ENCODE measurements around the gene TSC22D1. TPM values are rescaled to one million over a fixed set of nuclear protein-coding genes. Genes with fewer than 3 reads are reported as not detected.
A peak's percentile ranks its signal among the peaks of the same experiment; 100 is the strongest.
"Not testable (repeated sequence)": the region's sequence is repeated elsewhere in the genome, so short reads cannot be mapped to it uniquely, and the experiment has no call there.

The TSC22D1 gene
- total and polyA plus RNA-seq, 9 donors = 61.8 to 93.1 (median 76.7) TPM

DNA sequence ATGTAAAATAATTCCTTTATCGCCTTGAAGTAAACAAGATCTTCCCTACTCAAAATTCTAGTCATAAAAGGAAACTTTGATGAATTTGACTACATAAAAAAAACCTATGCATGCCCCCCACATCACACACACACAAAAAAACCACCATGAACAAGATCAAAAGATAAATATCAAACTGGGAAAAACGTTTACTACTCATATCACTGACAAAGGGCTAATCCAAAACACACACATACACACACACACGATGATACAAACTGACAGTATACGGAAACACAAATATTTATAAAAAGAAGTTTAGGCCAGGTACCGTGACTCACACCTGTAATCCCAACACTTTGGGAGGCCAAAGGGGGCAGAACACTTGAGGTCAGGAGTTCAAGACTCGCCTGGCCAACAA is 61.9 kb downstream of the TSC22D1 start:
- Histone ChIP-seq H3K4me3 (ENCODE audit: low read length) (no peak overlapping the region), H3K27me3 (ENCODE audit: control insufficient read depth, insufficient read depth, low read length) (no peaks in the 10 kb centered on the region), H3K36me3 (ENCODE audit: control insufficient read depth, insufficient read depth, low read length) (no peaks in the 10 kb centered on the region), H3K4me1 (ENCODE audit: control insufficient read depth, insufficient read depth, low read length) (no peaks in the 10 kb centered on the region), H3K9me3 (replicated peaks; ENCODE audit: control insufficient read depth, low read depth, low read length) (no peaks in the 10 kb centered on the region), H3K27ac (ENCODE audit: low read length) (no peak overlapping the region)
- no peak for DNase-seq
- 100% methylated on average over 1 of the region's 6 CpGs for WGBS (ENCODE audit: insufficient coverage)

- 100% methylated on average over 1 of the region's 6 CpGs for WGBS (ENCODE audit: insufficient coverage)
- DNase-seq; H3K27me3 ChIP-seq (ENCODE audit: control insufficient read depth, insufficient read depth, low read length); H3K9me3 ChIP-seq (replicated peaks; ENCODE audit: control insufficient read depth, low read depth, low read length); H3K27ac ChIP-seq (ENCODE audit: low read length); H3K4me3 ChIP-seq (ENCODE audit: low read length); H3K4me1 ChIP-seq (ENCODE audit: control insufficient read depth, insufficient read depth, low read length); H3K36me3 ChIP-seq (ENCODE audit: control insufficient read depth, insufficient read depth, low read length): not testable (repeated sequence)
These were observed 66.3 kb downstream of the TSC22D1 start for GRCh38 chr13:44509853-44510252.

DNA sequence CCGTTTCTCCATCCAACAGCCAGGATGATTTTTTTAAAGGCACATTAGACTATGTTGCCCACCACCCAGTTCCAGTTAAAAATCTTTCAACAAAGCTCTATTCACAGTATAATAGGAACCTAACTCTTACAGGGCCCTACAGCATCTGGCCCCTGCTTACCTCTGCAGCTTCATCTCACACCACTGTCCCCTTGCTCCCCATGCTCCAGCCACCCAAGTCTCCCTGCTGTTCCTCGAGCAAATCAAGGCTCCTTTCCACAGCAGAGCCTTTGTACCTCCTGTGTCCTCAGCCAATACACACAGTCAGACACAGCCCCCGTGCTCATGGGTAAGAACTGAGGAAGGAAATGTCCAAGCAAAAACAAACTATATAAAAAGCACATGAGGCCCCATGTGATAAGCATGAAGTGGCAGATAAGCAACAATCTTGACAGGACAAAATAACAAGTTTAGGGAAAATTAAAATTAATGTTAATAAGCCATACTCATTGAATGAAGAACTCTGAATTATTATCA is 67.5 kb downstream of the TSC22D1 start:
- DNase-seq = peak; percentile 2
- no peaks in the 10 kb centered on the region for H3K36me3 ChIP-seq (ENCODE audit: control insufficient read depth, insufficient read depth, low read length)
- no peaks in the 10 kb centered on the region for H3K9me3 ChIP-seq (replicated peaks; ENCODE audit: control insufficient read depth, low read depth, low read length)
- peak overlapping the region; percentile 2 for H3K27ac ChIP-seq (ENCODE audit: low read length)
- no peak overlapping the region for H3K4me3 ChIP-seq (ENCODE audit: low read length)
- no peaks in the 10 kb centered on the region for H3K27me3 ChIP-seq (ENCODE audit: control insufficient read depth, insufficient read depth, low read length)
- H3K4me1 ChIP-seq (ENCODE audit: control insufficient read depth, insufficient read depth, low read length) = peaks cover 6% of the 10 kb centered on the region
- 36% methylated on average over 1 of the region's 3 CpGs for WGBS (ENCODE audit: insufficient coverage)

DNA sequence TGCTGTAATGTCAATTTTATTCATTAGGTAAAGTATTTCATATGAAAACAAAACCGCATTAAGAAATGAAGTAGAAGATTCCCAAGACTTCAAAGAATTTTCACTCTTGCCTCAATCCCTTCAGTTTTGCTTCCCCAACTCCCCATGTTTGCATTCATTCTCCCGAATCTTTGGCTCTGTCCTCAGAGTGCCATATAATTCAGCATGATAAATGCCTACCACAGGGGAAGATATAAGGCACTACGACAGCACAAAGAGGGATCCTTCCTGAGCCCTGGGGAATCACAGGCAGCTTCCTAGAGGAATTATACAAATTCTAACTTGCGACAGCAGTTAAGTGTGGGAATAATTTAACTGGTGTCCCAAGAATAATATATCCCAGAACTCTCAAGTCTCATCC is 68.5 kb downstream of the TSC22D1 start:
- Histone ChIP-seq H3K4me1 (ENCODE audit: control insufficient read depth, insufficient read depth, low read length) (peaks cover 6% of the 10 kb centered on the region), H3K4me3 (ENCODE audit: low read length) (no peak overlapping the region), H3K27ac (ENCODE audit: low read length) (no peak overlapping the region), H3K36me3 (ENCODE audit: control insufficient read depth, insufficient read depth, low read length) (no peaks in the 10 kb centered on the region), H3K9me3 (replicated peaks; ENCODE audit: control insufficient read depth, low read depth, low read length) (no peaks in the 10 kb centered on the region), H3K27me3 (ENCODE audit: control insufficient read depth, insufficient read depth, low read length) (no peaks in the 10 kb centered on the region)
- 70% methylated on average over 2 of the region's 4 CpGs for whole genome bisulfite sequencing (ENCODE audit: insufficient coverage)
- no peak for DNase-seq

GRCh38 chr13:44506719-44507118 is 69.4 kb downstream of the TSC22D1 start:
- H3K36me3 ChIP-seq (ENCODE audit: control insufficient read depth, insufficient read depth, low read length) = no peaks in the 10 kb centered on the region
- H3K27ac ChIP-seq (ENCODE audit: low read length) = no peak overlapping the region
- H3K4me1 ChIP-seq (ENCODE audit: control insufficient read depth, insufficient read depth, low read length) = peaks cover 6% of the 10 kb centered on the region
- no peak for DNase-seq
- H3K9me3 ChIP-seq (replicated peaks; ENCODE audit: control insufficient read depth, low read depth, low read length) = no peaks in the 10 kb centered on the region
- WGBS (ENCODE audit: insufficient coverage) = 89% methylated on average over 1 of the region's 1 CpG
- no peak overlapping the region for H3K4me3 ChIP-seq (ENCODE audit: low read length)
- H3K27me3 ChIP-seq (ENCODE audit: control insufficient read depth, insufficient read depth, low read length) = no peaks in the 10 kb centered on the region

- H3K36me3 ChIP-seq (ENCODE audit: control insufficient read depth, insufficient read depth, low read length) = no peaks in the 10 kb centered on the region
- no peaks in the 10 kb centered on the region for H3K9me3 ChIP-seq (replicated peaks; ENCODE audit: control insufficient read depth, low read depth, low read length)
- no peak overlapping the region for H3K4me3 ChIP-seq (ENCODE audit: low read length)
- no peaks in the 10 kb centered on the region for H3K27me3 ChIP-seq (ENCODE audit: control insufficient read depth, insufficient read depth, low read length)
- DNase-seq = no peak
- WGBS (ENCODE audit: insufficient coverage) = 80% methylated on average over 1 of the region's 3 CpGs
- H3K27ac ChIP-seq (ENCODE audit: low read length) = no peak overlapping the region
- peaks cover 6% of the 10 kb centered on the region for H3K4me1 ChIP-seq (ENCODE audit: control insufficient read depth, insufficient read depth, low read length)
These were observed 69.9 kb downstream of the TSC22D1 start for GRCh38 chr13:44506251-44506650.

GRCh38 chr13:44504116-44504515 is 72.0 kb downstream of the TSC22D1 start:
- Histone ChIP-seq H3K27me3 (ENCODE audit: control insufficient read depth, insufficient read depth, low read length) (no peaks in the 10 kb centered on the region), H3K36me3 (ENCODE audit: control insufficient read depth, insufficient read depth, low read length) (no peaks in the 10 kb centered on the region), H3K27ac (ENCODE audit: low read length) (no peak overlapping the region), H3K9me3 (replicated peaks; ENCODE audit: control insufficient read depth, low read depth, low read length) (no peaks in the 10 kb centered on the region), H3K4me1 (ENCODE audit: control insufficient read depth, insufficient read depth, low read length) (peaks cover 6% of the 10 kb centered on the region), H3K4me3 (ENCODE audit: low read length) (no peak overlapping the region)
- WGBS (ENCODE audit: insufficient coverage) = 83% methylated on average over 1 of the region's 4 CpGs
- no peak for DNase-seq

GRCh38 chr13:44498969-44499368 is 77.2 kb downstream of the TSC22D1 start:
- H3K4me1 ChIP-seq (ENCODE audit: control insufficient read depth, insufficient read depth, low read length) = no peaks in the 10 kb centered on the region
- peaks cover 4% of the 10 kb centered on the region for H3K9me3 ChIP-seq (replicated peaks; ENCODE audit: control insufficient read depth, low read depth, low read length)
- no peak for DNase-seq
- no peak overlapping the region for H3K4me3 ChIP-seq (ENCODE audit: low read length)
- no peak overlapping the region for H3K27ac ChIP-seq (ENCODE audit: low read length)
- no peaks in the 10 kb centered on the region for H3K36me3 ChIP-seq (ENCODE audit: control insufficient read depth, insufficient read depth, low read length)
- H3K27me3 ChIP-seq (ENCODE audit: control insufficient read depth, insufficient read depth, low read length) = no peaks in the 10 kb centered on the region

- Histone ChIP-seq H3K4me1 (ENCODE audit: control insufficient read depth, insufficient read depth, low read length) (no peaks in the 10 kb centered on the region), H3K9me3 (replicated peaks; ENCODE audit: control insufficient read depth, low read depth, low read length) (peaks cover 4% of the 10 kb centered on the region), H3K4me3 (ENCODE audit: low read length) (no peak overlapping the region), H3K27ac (ENCODE audit: low read length) (no peak overlapping the region), H3K36me3 (ENCODE audit: control insufficient read depth, insufficient read depth, low read length) (no peaks in the 10 kb centered on the region), H3K27me3 (ENCODE audit: control insufficient read depth, insufficient read depth, low read length) (no peaks in the 10 kb centered on the region)
- WGBS (ENCODE audit: insufficient coverage) = no CpG with 5 or more reads among the region's 3 CpGs
- no peak for DNase-seq
These were observed 77.6 kb downstream of the TSC22D1 start for GRCh38 chr13:44498502-44498901.

- H3K27ac ChIP-seq (ENCODE audit: low read length) = no peak overlapping the region
- H3K27me3 ChIP-seq (ENCODE audit: control insufficient read depth, insufficient read depth, low read length) = no peaks in the 10 kb centered on the region
- no peak for DNase-seq
- H3K4me1 ChIP-seq (ENCODE audit: control insufficient read depth, insufficient read depth, low read length) = no peaks in the 10 kb centered on the region
- H3K36me3 ChIP-seq (ENCODE audit: control insufficient read depth, insufficient read depth, low read length) = no peaks in the 10 kb centered on the region
- H3K9me3 ChIP-seq (replicated peaks; ENCODE audit: control insufficient read depth, low read depth, low read length) = peaks cover 4% of the 10 kb centered on the region
- H3K4me3 ChIP-seq (ENCODE audit: low read length) = no peak overlapping the region
These were observed 78.3 kb downstream of the TSC22D1 start for GRCh38 chr13:44497801-44498200.

DNA sequence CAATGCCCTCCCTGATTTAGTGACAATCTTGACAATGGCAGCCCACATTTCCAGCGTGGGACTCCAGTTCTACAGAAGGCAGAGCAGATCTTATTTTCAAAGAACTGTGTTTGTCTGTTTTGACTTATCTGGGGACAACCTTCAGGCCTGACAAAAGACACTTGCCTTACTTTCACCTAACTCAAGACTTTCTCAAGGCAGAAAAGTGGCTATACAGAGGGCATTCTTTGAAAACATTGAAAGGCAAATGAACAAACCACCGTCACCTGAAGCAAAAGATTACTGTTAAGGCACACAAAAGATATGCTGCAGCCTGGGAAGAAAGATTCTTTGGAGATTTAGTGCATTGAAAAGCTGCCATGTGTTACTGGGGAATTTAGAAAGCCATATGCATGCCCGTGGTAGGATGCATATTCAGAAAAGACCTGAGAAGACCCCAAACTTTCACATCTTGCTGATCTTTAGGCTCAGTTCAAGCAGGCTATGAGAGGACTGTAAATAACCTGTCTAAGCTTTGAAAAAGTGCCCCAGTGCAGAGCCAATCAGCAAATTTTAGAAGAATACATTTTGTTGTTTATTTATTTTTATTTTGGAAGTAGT is 82.8 kb downstream of the TSC22D1 start:
- Histone ChIP-seq H3K27me3 (ENCODE audit: control insufficient read depth, insufficient read depth, low read length) (no peaks in the 10 kb centered on the region), H3K4me1 (ENCODE audit: control insufficient read depth, insufficient read depth, low read length) (no peaks in the 10 kb centered on the region), H3K9me3 (replicated peaks; ENCODE audit: control insufficient read depth, low read depth, low read length) (peaks cover 4% of the 10 kb centered on the region), H3K27ac (ENCODE audit: low read length) (no peak overlapping the region), H3K36me3 (ENCODE audit: control insufficient read depth, insufficient read depth, low read length) (no peaks in the 10 kb centered on the region), H3K4me3 (ENCODE audit: low read length) (no peak overlapping the region)
- no peak for DNase-seq
- no CpG with 5 or more reads among the region's 3 CpGs for WGBS (ENCODE audit: insufficient coverage)

Measured in muscle of leg (tissue), 11 donors.